Measurements from ENCODE around the gene ENTPD2.

GRCh38 chr9:137037483-137037882 is 16.4 kb downstream of the ENTPD2 start:
- no peak for TF ChIP-seq MAX (IDR thresholded peaks at IDR 0.05; ENCODE audit: low read depth, low read length)
- no peak for TF ChIP-seq CTCF (IDR thresholded peaks at IDR 0.05 in 2 of 3, conservative IDR thresholded peaks at IDR 0.05 in 1 of 3; ENCODE audit: control insufficient read depth in 2 of 3, extremely low read depth in 1 of 3, insufficient read depth in 1 of 3, low read depth in 3 of 3, low read length in 3 of 3)
- TF ChIP-seq BACH1 (IDR thresholded peaks at IDR 0.05; ENCODE audit: borderline replicate concordance) = no peak
